Ovary (tissue), 3 donors: Measurements from ENCODE around the gene GPR34.
"Not testable (repeated sequence)": the region's sequence is repeated elsewhere in the genome, so short reads cannot be mapped to it uniquely, and the experiment has no call there.

Experiments used
- EP300 ChIP-seq: sonication (generic); formaldehyde crosslinking; IDR thresholded peaks from one replicate; pipeline ENCODE4 v1.6.1; 2017; ENCODE audit warnings: antibody characterized with exemption
- POLR2A ChIP-seq: fragments of 450-650 bp; IDR thresholded peaks from one replicate; pipeline ENCODE4 v1.6.1; 2017; ENCODE audit warnings: antibody characterized with exemption, mild to moderate bottlenecking, moderate library complexity
- TF ChIP-seq, protein P1 (sequence below), 3 donors: fragments of 450-650 bp in 2 of 3; fragments of 200-600 bp in 1 of 3; IDR thresholded peaks; one replicate each; pipeline versions ENCODE4 v1.5.1 to v1.8.0; 2016 to 2022; ENCODE audit warnings: antibody characterized with exemption in 3 of 3, mild to moderate bottlenecking in 1 of 3
- donor health status: DM: no; HTN: no; CAD: no.

- TF ChIP-seq, protein P1, sequence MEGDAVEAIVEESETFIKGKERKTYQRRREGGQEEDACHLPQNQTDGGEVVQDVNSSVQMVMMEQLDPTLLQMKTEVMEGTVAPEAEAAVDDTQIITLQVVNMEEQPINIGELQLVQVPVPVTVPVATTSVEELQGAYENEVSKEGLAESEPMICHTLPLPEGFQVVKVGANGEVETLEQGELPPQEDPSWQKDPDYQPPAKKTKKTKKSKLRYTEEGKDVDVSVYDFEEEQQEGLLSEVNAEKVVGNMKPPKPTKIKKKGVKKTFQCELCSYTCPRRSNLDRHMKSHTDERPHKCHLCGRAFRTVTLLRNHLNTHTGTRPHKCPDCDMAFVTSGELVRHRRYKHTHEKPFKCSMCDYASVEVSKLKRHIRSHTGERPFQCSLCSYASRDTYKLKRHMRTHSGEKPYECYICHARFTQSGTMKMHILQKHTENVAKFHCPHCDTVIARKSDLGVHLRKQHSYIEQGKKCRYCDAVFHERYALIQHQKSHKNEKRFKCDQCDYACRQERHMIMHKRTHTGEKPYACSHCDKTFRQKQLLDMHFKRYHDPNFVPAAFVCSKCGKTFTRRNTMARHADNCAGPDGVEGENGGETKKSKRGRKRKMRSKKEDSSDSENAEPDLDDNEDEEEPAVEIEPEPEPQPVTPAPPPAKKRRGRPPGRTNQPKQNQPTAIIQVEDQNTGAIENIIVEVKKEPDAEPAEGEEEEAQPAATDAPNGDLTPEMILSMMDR (IDR thresholded peaks at IDR 0.05): not testable (repeated sequence)
- not testable (repeated sequence) for TF ChIP-seq EP300, POLR2A
Measured at GRCh38 chrX:41646201-41646600, 42.6 kb upstream of the GPR34 start.
